Mesothelial cell of epicardium (in vitro differentiated cells): ENCODE results near the gene SLC23A1. TPM values are rescaled to one million over a fixed set of nuclear protein-coding genes. Genes with fewer than 3 reads are reported as not detected.
A peak's percentile ranks its signal among the peaks of the same experiment; 100 is the strongest.
"Not testable (repeated sequence)": the region's sequence is repeated elsewhere in the genome, so short reads cannot be mapped to it uniquely, and the experiment has no call there.

ENCODE experiments used
- DNase-seq, 2 experiments: peaks; one replicate each; pipeline ENCODE4 v3.0.0; 2021; ENCODE audit warnings: low spot score in 2 of 2; ENCODE audit not compliant: unreplicated experiment in 2 of 2
- H3K27ac Mint-ChIP-seq: 2 replicates; pipeline ENCODE4 v1.8.0; 2021; ENCODE audit warnings: mixed read lengths
- H3K27me3 Mint-ChIP-seq: 2 replicates; pipeline ENCODE4 v1.8.0; 2021; ENCODE audit warnings: low read depth, mixed read lengths
- H3K36me3 Mint-ChIP-seq: 2 replicates; pipeline ENCODE4 v1.8.0; 2021; ENCODE audit warnings: mixed read lengths
- H3K4me1 Mint-ChIP-seq: 2 replicates; pipeline ENCODE4 v1.8.0; 2021; ENCODE audit warnings: mixed read lengths
- H3K4me3 Mint-ChIP-seq: 2 replicates; pipeline ENCODE4 v1.8.0; 2021; ENCODE audit warnings: mild to moderate bottlenecking, moderate library complexity, mixed read lengths
- H3K9me3 Mint-ChIP-seq: 2 replicates; pipeline ENCODE4 v1.8.0; 2021; ENCODE audit warnings: mixed read lengths
- CTCF ChIP-seq: fragments of 200-600 bp; sonication (generic); IDR thresholded peaks from one replicate; pipeline ENCODE4 v1.5.0; 2021; ENCODE audit warnings: antibody characterized with exemption; ENCODE audit not compliant: unreplicated experiment
- total RNA-seq: library from RNA; stranded (reverse); gene quantifications from 3 replicates; pipeline ENCODE4 v1.2.1, GENCODE V29; 2021

The SLC23A1 gene
- total RNA-seq, 1 donor from 2014 or later: not detected

DNA sequence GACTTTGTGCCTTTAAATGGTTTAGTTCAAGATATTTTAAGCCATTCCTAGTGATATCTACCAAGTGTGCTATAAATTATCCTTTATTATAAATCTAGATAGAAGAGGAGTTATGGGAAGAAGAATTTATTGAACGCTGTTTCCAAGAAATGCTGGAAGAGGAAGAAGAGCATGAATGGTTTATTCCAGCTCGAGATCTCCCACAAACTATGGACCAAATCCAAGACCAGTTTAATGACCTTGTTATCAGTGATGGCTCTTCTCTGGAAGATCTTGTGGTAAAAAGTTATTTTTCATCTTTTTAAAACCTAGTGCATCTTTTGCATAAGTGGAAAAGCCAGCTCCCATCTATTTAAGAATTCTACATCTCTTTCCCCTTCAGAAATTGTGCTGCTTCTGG lies 18.6 kb downstream of the SLC23A1 start:
- DNase-seq: no peak
- H3K27me3 Mint-ChIP-seq: no peaks in the 10 kb centered on the region
- peaks cover 35% of the 10 kb centered on the region for H3K36me3 Mint-ChIP-seq
- no peak for TF ChIP-seq CTCF
- H3K4me3 Mint-ChIP-seq: no peak overlapping the region
- peaks cover 2% of the 10 kb centered on the region for H3K4me1 Mint-ChIP-seq
- no peaks in the 10 kb centered on the region for H3K9me3 Mint-ChIP-seq
- peak overlapping the region; percentile 66 for H3K27ac Mint-ChIP-seq

GRCh38 chr5:139363937-139364336 lies 19.2 kb downstream of the SLC23A1 start:
- no peaks in the 10 kb centered on the region for H3K27me3 Mint-ChIP-seq

DNA sequence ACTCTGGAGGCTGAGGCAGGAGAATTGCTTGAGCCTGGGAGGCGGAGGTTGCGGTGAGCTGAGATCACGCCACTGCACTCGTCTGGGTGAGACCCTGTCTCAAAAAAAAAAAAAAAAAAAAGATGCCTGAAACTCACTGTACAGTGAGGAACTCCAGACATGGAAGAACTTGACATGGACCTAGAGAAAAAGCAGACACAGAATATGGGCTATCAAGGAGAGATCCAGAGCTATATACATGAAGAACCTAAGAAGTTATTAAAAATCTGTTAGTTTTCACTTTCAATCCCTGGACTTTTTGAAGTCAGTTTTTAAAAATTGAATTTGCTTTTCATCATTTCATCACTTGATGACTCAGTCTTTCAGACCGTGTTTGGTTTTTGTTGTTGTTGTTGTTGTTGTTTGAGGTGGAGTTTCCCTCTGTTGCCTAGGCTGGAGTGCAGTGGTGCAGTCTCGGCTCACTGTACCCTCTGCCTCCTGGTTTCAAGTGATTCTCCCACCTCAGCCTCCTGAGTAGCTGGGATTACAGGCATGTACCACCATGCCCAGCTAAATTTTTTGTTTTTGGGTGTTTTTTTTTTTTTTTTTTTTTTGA lies 21.2 kb downstream of the SLC23A1 start:
- TF ChIP-seq CTCF: no peak
- H3K27me3 Mint-ChIP-seq: no peaks in the 10 kb centered on the region
- no peak for DNase-seq
- H3K9me3 Mint-ChIP-seq: no peaks in the 10 kb centered on the region
- H3K27ac Mint-ChIP-seq: no peak overlapping the region
- no peak overlapping the region for H3K4me3 Mint-ChIP-seq
- H3K4me1 Mint-ChIP-seq: peaks cover 2% of the 10 kb centered on the region
- peaks cover 42% of the 10 kb centered on the region for H3K36me3 Mint-ChIP-seq

More at GRCh38 chr5:139363937-139364336, 19.2 kb downstream of the SLC23A1 start:
- Mint-ChIP-seq H3K4me1 (peaks cover 2% of the 10 kb centered on the region), H3K9me3 (no peaks in the 10 kb centered on the region), H3K27ac (peak overlapping the region; percentile 66), H3K4me3 (no peak overlapping the region), H3K36me3 (peaks cover 35% of the 10 kb centered on the region)
- DNase-seq: no peak
- no peak for TF ChIP-seq CTCF

- no peaks in the 10 kb centered on the region for H3K27me3 Mint-ChIP-seq
- H3K4me1 Mint-ChIP-seq: peaks cover 2% of the 10 kb centered on the region
- no peak for DNase-seq
- TF ChIP-seq CTCF: no peak
- no peak overlapping the region for H3K4me3 Mint-ChIP-seq
- peaks cover 42% of the 10 kb centered on the region for H3K36me3 Mint-ChIP-seq
- no peaks in the 10 kb centered on the region for H3K9me3 Mint-ChIP-seq
- no peak overlapping the region for H3K27ac Mint-ChIP-seq
These were observed 22.7 kb downstream of the SLC23A1 start for GRCh38 chr5:139360384-139360783.

DNA sequence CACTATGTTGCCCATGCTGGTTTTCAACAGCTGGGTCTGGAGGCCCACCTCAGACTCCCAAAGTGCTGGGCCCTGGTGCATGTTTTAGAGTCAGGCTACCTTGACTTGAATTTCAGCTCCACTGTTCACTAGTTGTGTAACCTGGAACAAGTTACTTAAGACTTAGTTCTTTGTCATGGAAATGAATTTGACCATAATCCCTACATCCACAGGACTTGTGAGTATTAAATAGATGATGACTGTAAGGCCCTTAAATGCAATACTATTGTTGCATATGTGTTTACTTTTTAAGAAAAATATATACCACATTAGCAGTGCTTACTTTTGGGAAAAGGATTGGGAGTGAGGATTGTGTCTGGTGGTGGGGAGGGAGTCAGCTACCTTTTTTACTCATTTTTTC lies 25.0 kb downstream of the SLC23A1 start:
- no peaks in the 10 kb centered on the region for H3K27me3 Mint-ChIP-seq
- H3K4me3 Mint-ChIP-seq: no peak overlapping the region
- no peaks in the 10 kb centered on the region for H3K4me1 Mint-ChIP-seq
- DNase-seq: no peak
- TF ChIP-seq CTCF: no peak
- H3K36me3 Mint-ChIP-seq: peaks cover 38% of the 10 kb centered on the region
- peaks cover 7% of the 10 kb centered on the region for H3K9me3 Mint-ChIP-seq
- no peak overlapping the region for H3K27ac Mint-ChIP-seq

DNA sequence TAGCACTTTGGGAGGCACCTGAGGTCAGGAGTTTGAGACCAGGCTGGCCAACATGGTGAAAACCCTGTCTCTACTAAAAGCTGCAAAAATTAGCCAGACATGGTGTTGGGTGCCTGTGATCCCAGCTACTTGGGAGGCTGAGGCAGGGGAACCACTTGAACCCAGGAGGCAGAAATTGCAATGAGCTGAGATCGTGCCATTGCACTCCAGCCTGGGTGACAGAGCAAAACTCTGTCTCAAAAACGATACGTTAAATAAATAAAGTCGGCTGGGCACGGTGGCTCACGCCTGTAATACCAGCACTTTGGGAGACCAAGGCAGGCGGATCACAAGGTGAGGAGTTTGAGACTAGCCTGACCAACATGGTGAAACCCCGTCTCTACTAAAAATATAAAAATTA lies 27.2 kb downstream of the SLC23A1 start:
- not testable (repeated sequence) for H3K4me1 Mint-ChIP-seq, DNase-seq, H3K4me3 Mint-ChIP-seq, H3K27me3 Mint-ChIP-seq, H3K27ac Mint-ChIP-seq, H3K9me3 Mint-ChIP-seq
- peaks cover 42% of the 10 kb centered on the region for H3K36me3 Mint-ChIP-seq
